WTC11 (cell line): ENCODE results near the gene OSBPL5.

Experiments used
- CTCF ChIP-seq: fragments of 200-600 bp; IDR thresholded peaks from 2 replicates; pipeline ENCODE4 v1.8.0; 2022; ENCODE audit warnings: antibody characterized with exemption
- EMX1 ChIP-seq: fragments of 250-450 bp; sonication (Bioruptor Pico); IDR thresholded peaks from 2 replicates; pipeline ENCODE4 v1.8.0; 2021; ENCODE audit warnings: mild to moderate bottlenecking
- NFE2L1 ChIP-seq: sonication (generic); formaldehyde crosslinking; IDR thresholded peaks from 2 replicates; pipeline ENCODE4 v1.8.1; 2023; ENCODE audit warnings: missing genetic modification reagents
- USF2 ChIP-seq: sonication (generic); formaldehyde crosslinking; IDR thresholded peaks from 2 replicates; pipeline ENCODE4 v1.8.1; 2023; ENCODE audit warnings: mild to moderate bottlenecking, missing genetic modification reagents, moderate library complexity

- TF ChIP-seq CTCF (no peak), USF2 (CRISPR knock-in tag) (no peak), NFE2L1 (CRISPR knock-in tag) (no peak), EMX1 (no peak)
These were observed 62.0 kb downstream of the OSBPL5 start for GRCh38 chr11:3103076-3103475.
